Endodermal cell (in vitro differentiated cells): ENCODE measurements around the gene ZNF618. TPM values are rescaled to one million over a fixed set of nuclear protein-coding genes. Genes with fewer than 3 reads are reported as not detected.

Experiments used
- DNase-seq: peaks from one replicate; pipeline ENCODE4 v3.0.0-alpha.2; 2017
- H3K27ac ChIP-seq: 2 replicates; pipeline ENCODE4 v1.5.1; 2013; ENCODE audit warnings: mild to moderate bottlenecking, low read depth, low read length, moderate library complexity
- H3K27me3 ChIP-seq: 2 replicates; pipeline ENCODE4 v1.6.1; 2013; ENCODE audit warnings: mild to moderate bottlenecking, low read length, moderate library complexity; ENCODE audit not compliant: insufficient read depth, control insufficient read depth, poor library complexity, severe bottlenecking
- H3K36me3 ChIP-seq: 2 replicates; pipeline ENCODE4 v1.7.0; 2013; ENCODE audit warnings: mild to moderate bottlenecking, low read length, moderate library complexity; ENCODE audit not compliant: control insufficient read depth, insufficient read depth
- H3K4me1 ChIP-seq: one replicate; pipeline ENCODE4 v1.7.0; 2013; ENCODE audit warnings: low read length; ENCODE audit not compliant: control insufficient read depth, insufficient read depth
- H3K4me3 ChIP-seq: 2 replicates; pipeline ENCODE4 v1.5.1; 2013; ENCODE audit warnings: mild to moderate bottlenecking, low read length, moderate library complexity
- H3K9ac ChIP-seq: 2 replicates; pipeline ENCODE4 v1.6.1; 2013; ENCODE audit warnings: mild to moderate bottlenecking, low read length, moderate library complexity; ENCODE audit not compliant: poor library complexity, severe bottlenecking; ENCODE audit errors: extremely low read depth
- H3K9me3 ChIP-seq: 2 replicates; pipeline ENCODE4 v1.6.1; 2013; ENCODE audit warnings: mild to moderate bottlenecking, low read length, moderate library complexity; ENCODE audit not compliant: control insufficient read depth
- H3K27ac Mint-ChIP-seq: 2 replicates; pipeline ENCODE4 v1.8.0; 2020; ENCODE audit warnings: mixed read lengths
- H3K27me3 Mint-ChIP-seq: 2 replicates; pipeline ENCODE4 v1.8.0; 2021; ENCODE audit warnings: mild to moderate bottlenecking, mixed read lengths; ENCODE audit not compliant: insufficient read depth
- H3K36me3 Mint-ChIP-seq: 2 replicates; pipeline ENCODE4 v1.8.0; 2020; ENCODE audit warnings: low read depth, mixed read lengths
- H3K4me1 Mint-ChIP-seq: 2 replicates; pipeline ENCODE4 v1.8.0; 2020; ENCODE audit warnings: mixed read lengths
- H3K4me3 Mint-ChIP-seq: 2 replicates; pipeline ENCODE4 v1.8.0; 2020; ENCODE audit warnings: mild to moderate bottlenecking, moderate library complexity, mixed read lengths
- H3K9me3 Mint-ChIP-seq: 2 replicates; pipeline ENCODE4 v1.8.0; 2020; ENCODE audit warnings: mild to moderate bottlenecking, mixed read lengths
- WGBS, 2 experiments: methylation state at CpG; one replicate each; pipeline versions ENCODE4 v1.1.5 to v1.1.7; 2013; ENCODE audit warnings: missing lambda C conversion rate in 2 of 2, mixed read lengths in 1 of 2; ENCODE audit not compliant: insufficient coverage in 1 of 2, insufficient read length in 1 of 2; 5-methylcytosine and 5-hydroxymethylcytosine counted together
- total RNA-seq, 2 donors: library from RNA; stranded (reverse); fragmentation: NEBNext Ultra II Directional in 1 of 2; extraction: Animal tissue kit (Norgen Biotek cat#: 25700) in 1 of 2; gene quantifications; 2 replicates in 1 of 2; 3 replicates in 1 of 2; pipeline ENCODE4 v1.2.1, GENCODE V29; 2021
- TF ChIP-seq, protein P1 (sequence below): fragments of 200-600 bp; sonication (generic); conservative IDR thresholded peaks from 2 replicates; pipeline ENCODE4 v1.5.0; 2021; ENCODE audit warnings: antibody characterized with exemption, mild to moderate bottlenecking

The ZNF618 gene
- total RNA-seq, 2 donors from 2014 or later = 34.5 to 37.5 TPM

DNA sequence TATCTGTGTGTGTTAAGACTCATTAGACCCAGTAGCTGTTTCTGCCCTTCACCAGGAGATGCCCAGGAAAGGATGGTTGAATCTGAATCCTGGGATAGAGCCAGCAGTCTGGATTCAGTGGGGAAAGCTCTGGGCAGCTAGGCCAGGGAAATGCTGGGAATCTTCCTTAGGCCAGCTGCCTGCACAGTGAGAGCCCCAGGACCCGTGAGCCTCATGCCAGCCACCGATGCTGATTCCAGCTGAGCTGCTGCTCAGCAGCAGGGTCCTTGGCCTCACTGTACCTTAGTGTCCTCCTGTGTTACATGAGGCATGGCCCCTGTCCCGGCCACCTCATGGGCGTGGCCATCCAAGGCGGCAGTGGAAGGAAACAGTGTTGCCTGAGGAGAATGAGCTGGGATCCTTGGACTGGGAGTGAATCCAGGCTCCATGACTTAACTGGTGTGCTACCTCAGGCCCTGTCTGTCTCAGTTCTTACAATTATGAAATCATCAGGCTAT, 114.9 kb downstream of the ZNF618 start:
- Histone ChIP-seq H3K4me1 (no peaks in the 10 kb centered on the region), H3K36me3 (peaks cover 21% of the 10 kb centered on the region), H3K4me3 (no peak overlapping the region), H3K9me3 (no peaks in the 10 kb centered on the region), H3K27ac (no peak overlapping the region), H3K9ac (no peak overlapping the region), H3K27me3 (no peaks in the 10 kb centered on the region)
- Mint-ChIP-seq H3K4me1 (no peaks in the 10 kb centered on the region), H3K4me3 (no peak overlapping the region), H3K36me3 (peaks cover 33% of the 10 kb centered on the region), H3K27ac (no peak overlapping the region), H3K27me3 (no peaks in the 10 kb centered on the region), H3K9me3 (no peaks in the 10 kb centered on the region)
- DNase-seq = no peak
- 92% methylated on average over 5 of the region's 5 CpGs for WGBS, 2 experiments
- TF ChIP-seq, protein P1, sequence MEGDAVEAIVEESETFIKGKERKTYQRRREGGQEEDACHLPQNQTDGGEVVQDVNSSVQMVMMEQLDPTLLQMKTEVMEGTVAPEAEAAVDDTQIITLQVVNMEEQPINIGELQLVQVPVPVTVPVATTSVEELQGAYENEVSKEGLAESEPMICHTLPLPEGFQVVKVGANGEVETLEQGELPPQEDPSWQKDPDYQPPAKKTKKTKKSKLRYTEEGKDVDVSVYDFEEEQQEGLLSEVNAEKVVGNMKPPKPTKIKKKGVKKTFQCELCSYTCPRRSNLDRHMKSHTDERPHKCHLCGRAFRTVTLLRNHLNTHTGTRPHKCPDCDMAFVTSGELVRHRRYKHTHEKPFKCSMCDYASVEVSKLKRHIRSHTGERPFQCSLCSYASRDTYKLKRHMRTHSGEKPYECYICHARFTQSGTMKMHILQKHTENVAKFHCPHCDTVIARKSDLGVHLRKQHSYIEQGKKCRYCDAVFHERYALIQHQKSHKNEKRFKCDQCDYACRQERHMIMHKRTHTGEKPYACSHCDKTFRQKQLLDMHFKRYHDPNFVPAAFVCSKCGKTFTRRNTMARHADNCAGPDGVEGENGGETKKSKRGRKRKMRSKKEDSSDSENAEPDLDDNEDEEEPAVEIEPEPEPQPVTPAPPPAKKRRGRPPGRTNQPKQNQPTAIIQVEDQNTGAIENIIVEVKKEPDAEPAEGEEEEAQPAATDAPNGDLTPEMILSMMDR = no peak

DNA sequence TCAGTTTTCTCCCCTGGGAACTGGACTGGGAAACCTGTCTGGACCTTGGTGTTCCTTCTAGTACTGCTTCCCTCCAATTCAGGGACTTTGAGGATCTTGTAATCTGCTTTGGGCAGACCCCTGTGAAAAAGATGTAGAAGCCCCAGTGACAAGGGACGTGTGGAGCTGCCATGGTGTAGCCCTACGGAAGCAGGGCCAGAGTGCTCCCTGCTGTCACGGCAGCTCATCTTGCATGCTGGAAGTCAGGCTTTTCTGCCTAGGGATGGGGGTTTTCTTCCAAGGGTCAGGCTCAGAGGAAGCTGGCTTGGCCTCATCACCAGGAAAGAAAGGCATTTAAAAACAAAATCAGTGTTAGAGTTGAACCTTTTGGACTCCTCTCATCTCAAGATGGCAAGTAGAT, 115.6 kb downstream of the ZNF618 start:
- TF ChIP-seq, protein P1 = no peak
- no peak overlapping the region for H3K4me3 ChIP-seq
- Mint-ChIP-seq H3K4me1 (no peaks in the 10 kb centered on the region), H3K4me3 (no peak overlapping the region), H3K9me3 (no peaks in the 10 kb centered on the region), H3K36me3 (peaks cover 37% of the 10 kb centered on the region), H3K27ac (no peak overlapping the region), H3K27me3 (no peaks in the 10 kb centered on the region)
- H3K27ac ChIP-seq = no peak overlapping the region
- no peaks in the 10 kb centered on the region for H3K9me3 ChIP-seq
- H3K27me3 ChIP-seq = no peaks in the 10 kb centered on the region
- peaks cover 21% of the 10 kb centered on the region for H3K36me3 ChIP-seq
- DNase-seq = no peak
- no peaks in the 10 kb centered on the region for H3K4me1 ChIP-seq
- WGBS, 2 experiments = 87 to 100% methylated on average over 3 of the region's 3 CpGs
- no peak overlapping the region for H3K9ac ChIP-seq

DNA sequence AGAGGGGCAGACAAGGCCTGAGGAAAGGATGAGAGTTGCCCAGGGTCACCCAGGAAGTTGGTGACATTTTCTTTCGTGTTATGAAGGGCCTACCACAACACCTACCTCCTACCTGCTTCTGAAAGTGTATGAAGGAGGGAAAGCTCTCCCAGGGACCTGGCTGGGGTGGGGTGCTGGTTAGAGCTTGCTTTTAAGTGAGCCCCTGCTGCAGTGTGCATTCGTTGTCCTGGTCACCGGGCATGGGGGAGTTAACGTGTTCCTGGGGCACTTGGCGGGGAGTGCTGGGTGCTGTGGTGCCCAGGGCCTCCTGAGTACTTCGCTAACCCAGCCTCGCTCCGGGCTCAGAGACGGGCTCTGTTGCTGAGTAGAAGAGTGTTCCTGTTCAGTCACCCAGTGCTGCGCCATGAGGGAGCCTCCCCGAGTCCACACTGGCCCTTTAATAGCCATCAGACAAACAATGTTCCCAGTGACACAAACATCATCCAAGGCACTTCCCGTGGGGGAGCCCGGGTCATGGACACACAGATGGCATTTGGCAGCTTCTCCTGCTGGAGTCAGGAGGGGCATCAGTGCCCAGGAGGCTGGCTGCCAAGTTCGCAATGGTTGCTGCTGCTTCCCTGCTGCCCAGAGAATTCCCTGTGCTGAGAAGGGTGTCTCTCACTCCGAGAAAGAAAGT, 116.3 kb downstream of the ZNF618 start:
- TF ChIP-seq, protein P1 = no peak
- Histone ChIP-seq H3K9me3 (no peaks in the 10 kb centered on the region), H3K27me3 (no peaks in the 10 kb centered on the region), H3K4me1 (no peaks in the 10 kb centered on the region), H3K4me3 (no peak overlapping the region), H3K9ac (no peak overlapping the region), H3K27ac (no peak overlapping the region), H3K36me3 (peaks cover 21% of the 10 kb centered on the region)
- Mint-ChIP-seq H3K27me3 (no peaks in the 10 kb centered on the region), H3K27ac (no peak overlapping the region), H3K36me3 (peaks cover 38% of the 10 kb centered on the region), H3K4me3 (no peak overlapping the region), H3K4me1 (no peaks in the 10 kb centered on the region), H3K9me3 (no peaks in the 10 kb centered on the region)
- DNase-seq = no peak
- WGBS, 2 experiments = 93 to 95% methylated on average over 10 to 14 of the region's 15 CpGs
